K562 (cell line): Measurements from ENCODE around the gene PCDHGB2. TPM values are rescaled to one million over a fixed set of nuclear protein-coding genes. Genes with fewer than 3 reads are reported as not detected.

ENCODE experiments used
- BCLAF1 ChIP-seq, 2 experiments: fragments of 450-650 bp in 1 of 2; IDR thresholded peaks; 2 replicates each; pipeline ENCODE4 v1.6.1; 2011 to 2017; ENCODE audit warnings: low read depth in 2 of 2, antibody characterized with exemption in 1 of 2, borderline replicate concordance in 1 of 2, low read length in 1 of 2, mild to moderate bottlenecking in 1 of 2, mixed read lengths in 1 of 2; ENCODE audit not compliant: control insufficient read depth in 1 of 2
- CBX8 ChIP-seq: fragments of 200-600 bp; sonication (generic); IDR thresholded peaks from 2 replicates; pipeline ENCODE4 v1.6.1; 2012; ENCODE audit warnings: borderline replicate concordance, mixed run types, low read depth, mild to moderate bottlenecking, moderate library complexity, mixed read lengths, low read length, control low read depth, inconsistent platforms; ENCODE audit not compliant: poor library complexity, severe bottlenecking; ENCODE audit errors: extremely low read depth
- DPF2 ChIP-seq: fragments of 450-650 bp; IDR thresholded peaks from 2 replicates; pipeline ENCODE4 v1.6.1; 2016
- EP300 ChIP-seq: IDR thresholded peaks from 2 replicates; pipeline ENCODE4 v1.6.1; 2012; ENCODE audit warnings: low read length, improper control_type of control experiment
- ETV5 ChIP-seq: sonication (generic); formaldehyde crosslinking; IDR thresholded peaks from 2 replicates; pipeline ENCODE4 v1.4.0; 2020; ENCODE audit warnings: low read depth, mild to moderate bottlenecking, missing genetic modification reagents
- HNRNPLL ChIP-seq: fragments of 200-400 bp; formaldehyde crosslinking; IDR thresholded peaks from 2 replicates; pipeline ENCODE4 v1.6.1; 2017; ENCODE audit warnings: low read length, low read depth, mild to moderate bottlenecking; ENCODE audit not compliant: poor library complexity, severe bottlenecking
- PHF8 ChIP-seq: fragments of 200-600 bp; sonication (generic); IDR thresholded peaks from 2 replicates; pipeline ENCODE4 v1.6.1; 2012; ENCODE audit warnings: mixed run types, mild to moderate bottlenecking, inconsistent platforms, low read length, moderate library complexity, borderline replicate concordance
- POLR2AphosphoS5 ChIP-seq: IDR thresholded peaks from 2 replicates; pipeline ENCODE4 v1.6.1; 2011; ENCODE audit warnings: mild to moderate bottlenecking, low read depth, low read length, moderate library complexity; ENCODE audit not compliant: control insufficient read depth, insufficient read depth
- RERE ChIP-seq: sonication (generic); formaldehyde crosslinking; IDR thresholded peaks from 2 replicates; pipeline ENCODE4 v1.8.0; 2023; ENCODE audit warnings: missing genetic modification reagents, mild to moderate bottlenecking, borderline replicate concordance
- SOX6 ChIP-seq: fragments of 450-650 bp; IDR thresholded peaks from 2 replicates; pipeline ENCODE4 v1.6.1; 2014; ENCODE audit warnings: mild to moderate bottlenecking
- TARDBP ChIP-seq: fragments of 450-650 bp; IDR thresholded peaks from 2 replicates; pipeline ENCODE4 v1.6.1; 2016
- TCF7 ChIP-seq: sonication (generic); IDR thresholded peaks from 2 replicates; pipeline ENCODE4 v1.6.1; 2016; ENCODE audit warnings: antibody characterized with exemption, borderline replicate concordance
- ZEB2 ChIP-seq: fragments of 450-650 bp; IDR thresholded peaks from 2 replicates; pipeline ENCODE4 v1.6.1; 2016
- polyA plus RNA-seq, 8 experiments: library from polyadenylated mRNA; depleted of rRNA in 4 of 8; stranded (reverse) in 5 of 8; unstranded in 3 of 8; fragments of >200 nt; fragmentation: Nextera tagmentation in 2 of 8; fragmentation: Illumina TruSeq in 1 of 8; extraction: Ambion mirVana in 2 of 8; extraction: Trizol in 1 of 8; gene quantifications; 2 replicates each; pipeline versions ENCODE4 v1.2.1 to v1.2.3, GENCODE V29; 2011 to 2014; ENCODE audit warnings: inconsistent platforms in 1 of 8, missing spikeins in 1 of 8
- total RNA-seq, 7 experiments: library from RNA; depleted of rRNA in 6 of 7; stranded (reverse); fragments of >200 nt in 6 of 7; fragmentation: Illumina TruSeq in 2 of 7; extraction: Trizol in 2 of 7; gene quantifications; 2 replicates each; pipeline versions ENCODE4 v1.2.1 to v1.2.3, GENCODE V29; 2011 to 2021; ENCODE audit warnings: low replicate concordance in 1 of 7
- TF ChIP-seq, protein P1 (sequence below): fragments of 450-650 bp; IDR thresholded peaks from 2 replicates; pipeline ENCODE4 v1.6.1; 2016
- TF ChIP-seq, protein P2 (sequence below): IDR thresholded peaks from 2 replicates; pipeline ENCODE4 v1.6.1; 2016; ENCODE audit warnings: missing genetic modification characterization, missing compliant biosample characterization

The PCDHGB2 gene
- total and polyA plus RNA-seq, 9 of the 15 experiments (the other 6 are each of a cell fraction or from before 2014, with no cell fraction given) = 0.06 to 0.54 (median 0.29) TPM; not detected in 1

DNA sequence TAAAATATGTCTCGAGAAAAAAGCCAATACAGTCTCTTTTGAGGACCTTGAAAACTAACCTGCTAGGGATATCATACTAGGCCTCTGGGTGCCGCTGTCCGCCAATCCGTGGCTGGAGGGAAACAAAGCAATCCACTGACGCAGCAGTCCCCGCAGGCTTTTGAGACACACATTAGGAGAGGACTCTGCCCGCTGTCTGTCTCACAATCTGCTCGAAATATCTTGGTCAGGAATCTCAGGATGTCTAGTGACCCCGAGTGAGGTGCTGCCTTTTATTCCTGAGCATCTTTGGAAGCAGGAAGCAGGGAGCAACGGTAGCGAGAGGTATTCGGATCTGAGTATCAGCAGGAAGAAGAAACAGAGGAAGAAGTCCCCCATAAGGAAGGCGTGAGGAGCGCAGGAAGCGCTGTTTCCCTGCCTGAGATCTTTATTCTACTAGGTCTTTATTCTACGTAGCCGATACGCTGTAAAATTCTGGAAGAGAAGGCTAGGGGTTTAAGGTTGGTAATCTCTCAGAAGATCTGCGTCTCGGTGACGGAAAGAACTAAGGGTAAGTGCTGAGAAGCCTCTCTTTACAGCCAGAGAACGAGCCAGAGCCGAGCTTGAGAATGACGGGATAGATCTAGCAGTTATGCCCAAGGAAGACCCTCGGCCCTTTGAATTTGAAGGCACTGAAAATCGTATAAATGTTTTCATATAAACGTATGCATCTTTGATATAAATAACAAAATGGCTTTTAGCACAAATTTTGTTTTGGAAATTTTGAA lies 33.5 kb upstream of the PCDHGB2 start (continued):
- TF ChIP-seq RERE (CRISPR knock-in tag) = no peak
- TF ChIP-seq PHF8 = peak; percentile 21; the same call in 1 of the 2 replicates
- TF ChIP-seq, protein P1, sequence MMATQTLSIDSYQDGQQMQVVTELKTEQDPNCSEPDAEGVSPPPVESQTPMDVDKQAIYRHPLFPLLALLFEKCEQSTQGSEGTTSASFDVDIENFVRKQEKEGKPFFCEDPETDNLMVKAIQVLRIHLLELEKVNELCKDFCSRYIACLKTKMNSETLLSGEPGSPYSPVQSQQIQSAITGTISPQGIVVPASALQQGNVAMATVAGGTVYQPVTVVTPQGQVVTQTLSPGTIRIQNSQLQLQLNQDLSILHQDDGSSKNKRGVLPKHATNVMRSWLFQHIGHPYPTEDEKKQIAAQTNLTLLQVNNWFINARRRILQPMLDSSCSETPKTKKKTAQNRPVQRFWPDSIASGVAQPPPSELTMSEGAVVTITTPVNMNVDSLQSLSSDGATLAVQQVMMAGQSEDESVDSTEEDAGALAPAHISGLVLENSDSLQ = peak; percentile 55
- TF ChIP-seq BCLAF1 (IDR thresholded peaks at IDR 0.05; ENCODE audit: borderline replicate concordance in 1 of 2, control insufficient read depth in 1 of 2, low read depth in 2 of 2, low read length in 1 of 2) = no peak
- TF ChIP-seq DPF2 = 0 out of 2 replicates have a peak, but pooled peaks have one; percentile 26
- TF ChIP-seq, protein P2, sequence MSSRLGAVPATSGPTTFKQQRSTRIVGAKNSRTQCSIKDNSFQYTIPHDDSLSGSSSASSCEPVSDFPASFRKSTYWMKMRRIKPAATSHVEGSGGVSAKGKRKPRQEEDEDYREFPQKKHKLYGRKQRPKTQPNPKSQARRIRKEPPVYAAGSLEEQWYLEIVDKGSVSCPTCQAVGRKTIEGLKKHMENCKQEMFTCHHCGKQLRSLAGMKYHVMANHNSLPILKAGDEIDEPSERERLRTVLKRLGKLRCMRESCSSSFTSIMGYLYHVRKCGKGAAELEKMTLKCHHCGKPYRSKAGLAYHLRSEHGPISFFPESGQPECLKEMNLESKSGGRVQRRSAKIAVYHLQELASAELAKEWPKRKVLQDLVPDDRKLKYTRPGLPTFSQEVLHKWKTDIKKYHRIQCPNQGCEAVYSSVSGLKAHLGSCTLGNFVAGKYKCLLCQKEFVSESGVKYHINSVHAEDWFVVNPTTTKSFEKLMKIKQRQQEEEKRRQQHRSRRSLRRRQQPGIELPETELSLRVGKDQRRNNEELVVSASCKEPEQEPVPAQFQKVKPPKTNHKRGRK (tag) = no peak
- no peak for TF ChIP-seq TCF7
- peak; percentile 60; the same call in 1 of the 2 replicates for TF ChIP-seq POLR2AphosphoS5
- TF ChIP-seq ETV5 (CRISPR knock-in tag) = no peak
- TF ChIP-seq HNRNPLL = peak; percentile 93
- TF ChIP-seq EP300 = peak; percentile 22; the same call in 1 of the 2 replicates
- no peak for TF ChIP-seq ZEB2
- peak; percentile 79 for TF ChIP-seq SOX6
- no peak for TF ChIP-seq TARDBP
- TF ChIP-seq CBX8 = no peak
